Measurements from ENCODE around the gene POC1A.

POC1A gene

DNA sequence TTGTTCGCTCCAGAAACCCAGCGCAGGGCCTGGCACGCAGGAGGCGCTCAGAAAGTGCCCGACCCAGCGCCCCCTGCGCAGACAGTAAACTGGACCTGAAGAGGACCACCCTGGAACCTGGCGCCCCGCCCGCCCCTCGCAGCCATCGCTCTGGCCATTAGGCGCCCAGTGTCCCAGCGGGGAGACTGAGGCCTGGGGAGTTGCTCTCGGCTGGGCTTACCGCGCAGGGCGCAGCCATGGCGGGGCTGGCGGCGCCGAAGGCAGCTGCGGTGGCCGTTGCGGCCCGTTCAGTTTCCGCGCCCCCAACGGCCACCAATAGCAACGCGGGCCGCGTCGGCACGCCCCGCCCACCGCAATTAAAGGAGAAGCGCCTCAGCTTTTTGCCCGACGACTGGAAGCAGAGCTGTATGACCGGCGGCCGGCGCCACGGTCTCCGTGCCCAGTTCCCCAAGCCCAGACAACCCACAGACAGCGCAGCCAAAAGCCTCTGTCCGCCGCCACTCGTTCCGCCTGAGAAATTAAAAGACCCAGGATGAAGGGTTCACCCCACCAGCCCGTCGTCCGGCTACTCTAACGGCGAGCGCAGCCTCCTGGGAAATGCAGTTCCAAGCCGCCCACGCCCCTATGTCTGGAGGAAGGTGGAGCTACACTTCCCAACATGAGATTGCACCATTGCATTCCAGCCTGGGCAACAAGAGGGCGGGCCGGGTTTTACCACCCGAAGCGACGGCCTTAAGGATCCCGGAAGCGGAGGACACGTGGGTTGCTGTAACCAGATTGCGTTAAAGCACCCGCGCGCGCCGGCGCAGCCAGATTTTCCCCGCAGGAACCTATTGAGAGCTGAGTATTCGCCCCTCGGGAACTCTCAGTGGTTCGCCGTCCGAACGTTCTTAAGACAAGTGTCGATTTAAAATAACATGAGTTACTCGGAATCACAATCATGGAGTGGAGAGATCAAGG, at the start of gene POC1A:
Gene POC1A, minus strand, starts transcription at position 289 of the 960 bp plus-strand sequence. Its CDS starts 51 bp downstream, at position 238.
- DNase-seq (ENCODE audit: low read depth) = peak; percentile 89

DNA sequence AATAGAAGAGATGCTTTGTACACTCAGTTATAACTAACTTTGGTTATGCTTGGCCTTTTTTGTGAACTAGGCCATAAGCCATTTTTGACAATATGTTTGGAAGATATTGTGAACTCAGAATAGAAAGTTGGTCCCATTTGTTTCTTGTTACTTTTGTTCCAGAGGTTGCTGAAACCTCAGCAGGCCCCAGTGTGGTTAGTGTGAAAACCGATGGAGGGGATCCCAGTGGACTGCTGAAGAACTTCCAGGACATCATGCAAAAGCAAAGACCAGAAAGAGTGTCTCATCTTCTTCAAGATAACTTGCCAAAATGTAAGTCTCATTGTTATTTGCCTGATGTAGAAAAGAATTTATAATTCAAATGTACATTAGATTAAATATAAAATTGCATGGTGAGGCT, 49.5 kb upstream of the POC1A start:
- DNase-seq (ENCODE audit: low read depth) = no peak

DNA sequence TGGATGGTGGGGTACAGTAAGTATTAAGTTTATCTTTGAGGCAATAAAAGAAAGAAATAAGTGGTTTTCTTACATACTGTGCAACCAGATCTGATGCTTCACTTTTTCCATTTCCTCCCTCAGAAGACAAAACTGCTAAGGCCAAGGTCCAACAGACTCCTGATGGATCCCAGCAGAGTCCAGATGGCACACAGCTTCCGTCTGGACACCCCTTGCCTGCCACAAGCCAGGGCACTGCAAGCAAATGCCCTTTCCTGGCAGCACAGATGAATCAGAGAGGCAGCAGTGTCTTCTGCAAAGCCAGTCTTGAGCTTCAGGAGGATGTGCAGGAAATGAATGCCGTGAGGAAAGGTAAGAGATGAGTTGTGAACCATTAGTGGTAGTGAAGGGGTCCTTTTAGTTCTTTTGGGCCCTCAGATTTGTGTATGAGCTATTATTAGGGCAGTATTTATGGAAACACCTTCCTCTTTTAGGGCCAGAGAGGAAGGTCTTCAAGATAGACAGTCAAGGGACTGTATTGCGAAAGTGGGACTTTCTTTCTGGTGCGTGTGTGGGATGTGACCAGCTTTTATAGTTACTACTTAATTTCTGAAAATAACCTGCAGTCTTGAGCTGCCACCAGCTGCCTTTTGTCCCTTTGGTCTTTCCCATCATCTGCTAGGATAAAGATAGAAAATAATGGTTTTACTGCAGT, 48.3 kb upstream of the POC1A start:
- DNase-seq (ENCODE audit: low read depth) = no peak

DNA sequence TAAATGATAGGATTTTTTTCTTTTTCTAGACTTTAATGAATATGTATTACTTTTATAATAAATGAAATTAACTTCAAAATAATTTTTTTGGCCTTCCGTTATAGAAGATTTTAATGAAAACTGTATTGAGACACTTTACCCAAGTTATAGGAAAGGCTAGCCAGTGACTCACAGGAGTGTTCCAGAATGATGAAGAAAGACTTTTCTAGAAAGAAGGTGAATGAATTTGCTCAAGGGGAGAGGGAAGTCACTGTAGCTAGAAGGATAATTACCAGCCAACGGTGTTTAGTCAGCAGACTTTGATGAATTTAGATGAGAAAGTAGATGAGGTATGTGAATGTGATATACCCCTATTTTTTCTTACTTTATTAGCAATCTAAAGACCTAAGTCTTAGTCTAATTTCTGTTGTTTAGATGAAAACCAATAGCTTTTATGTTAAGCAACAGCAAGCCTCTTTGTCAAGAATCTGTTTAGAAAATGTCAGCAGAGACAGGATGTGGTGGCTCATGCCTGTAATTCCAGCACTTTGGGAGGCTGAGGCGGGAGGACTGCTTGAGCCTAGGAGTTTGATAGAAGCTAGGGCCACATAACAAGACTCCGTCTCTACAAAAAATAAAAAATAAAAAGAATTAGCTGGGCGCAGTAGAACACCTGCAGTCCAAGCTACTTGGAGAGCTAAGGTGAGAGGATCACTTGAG, 46.9 kb upstream of the POC1A start:
- no peak for DNase-seq (ENCODE audit: low read depth)

DNA sequence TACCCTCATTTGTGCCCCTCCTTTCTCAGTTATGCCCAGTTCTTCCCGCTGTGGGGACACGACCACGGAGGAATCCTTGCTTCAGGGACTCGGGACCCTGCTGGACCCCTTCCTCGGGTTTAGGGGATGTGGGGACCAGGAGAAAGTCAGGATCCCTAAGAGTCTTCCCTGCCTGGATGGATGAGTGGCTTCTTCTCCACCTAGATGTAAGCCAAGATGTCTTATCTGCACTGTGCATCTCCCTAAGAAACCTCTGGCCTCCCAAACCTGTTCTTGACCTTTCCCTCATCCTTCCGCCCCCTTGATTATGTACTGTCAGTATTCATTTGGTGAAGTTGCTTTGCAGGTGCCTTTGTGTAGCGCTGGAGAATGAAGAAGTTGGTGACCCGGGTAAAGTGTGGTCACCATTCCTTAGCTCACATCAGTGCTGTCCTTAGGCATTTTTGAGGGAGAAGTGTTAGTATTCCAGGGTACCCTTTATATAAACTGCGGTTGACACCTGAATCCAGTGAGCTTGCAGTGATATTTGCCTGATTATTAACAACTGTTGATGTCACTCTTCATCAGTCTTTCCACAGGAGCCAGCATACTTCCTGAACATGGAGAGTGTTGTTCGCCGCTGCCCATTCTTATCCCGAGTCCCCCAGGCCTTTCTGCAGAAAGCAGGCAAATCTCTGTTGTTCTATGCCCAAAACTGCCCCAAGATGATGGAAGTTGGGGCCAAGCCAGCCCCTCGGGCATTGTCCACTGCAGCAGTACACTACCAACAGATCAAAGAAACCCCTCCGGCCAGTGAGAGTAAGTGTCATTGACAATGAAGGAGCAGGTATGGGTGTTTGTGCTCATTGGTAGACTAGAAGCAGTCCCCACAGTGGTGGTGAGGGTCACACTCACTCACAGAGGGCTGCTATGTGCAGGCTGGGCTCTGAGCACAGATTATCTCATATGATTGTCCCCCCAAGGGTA, 44.7 kb upstream of the POC1A start:
- DNase-seq (ENCODE audit: low read depth) = no peak

DNA sequence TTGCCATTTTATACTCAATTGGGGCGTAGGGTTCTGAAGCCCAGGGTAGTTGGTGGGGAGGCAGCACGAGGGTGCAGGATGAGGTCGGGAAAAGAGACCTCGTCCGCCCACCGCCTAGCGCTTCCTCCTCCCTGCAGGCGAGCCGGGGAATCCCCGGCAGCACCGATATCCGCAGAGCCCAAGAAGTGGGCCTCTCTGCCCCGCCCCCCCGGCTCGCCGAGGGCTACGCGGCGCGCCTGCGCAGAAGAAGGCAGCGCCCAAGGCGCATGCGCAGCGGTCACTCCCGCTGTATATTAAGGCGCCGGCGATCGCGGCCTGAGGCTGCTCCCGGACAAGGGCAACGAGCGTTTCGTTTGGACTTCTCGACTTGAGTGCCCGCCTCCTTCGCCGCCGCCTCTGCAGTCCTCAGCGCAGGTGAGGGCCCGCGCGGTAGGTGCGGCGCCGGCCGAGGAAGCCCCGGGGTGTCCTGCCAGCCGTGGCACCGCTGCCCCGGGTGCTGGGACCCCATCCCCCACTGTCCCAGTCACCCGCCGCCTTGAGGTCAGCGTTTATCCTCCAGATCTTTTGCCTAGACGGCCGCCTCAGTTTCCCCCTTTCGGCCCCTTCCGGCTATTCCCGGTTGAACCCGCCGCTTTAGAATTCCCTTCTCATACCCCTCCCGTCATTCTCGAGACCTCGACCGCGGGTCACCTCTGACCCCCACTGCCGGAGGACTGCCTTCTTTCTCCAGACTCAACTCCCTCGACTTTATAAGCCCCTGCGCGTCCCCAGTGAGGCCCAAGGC, 43.8 kb upstream of the POC1A start, which contains the start of gene ALAS1:
Gene ALAS1, plus strand, starts transcription at position 319 of the 784 bp plus-strand sequence. CDS start 1,082 bp downstream, outside the sequence.
- DNase-seq (ENCODE audit: low read depth) = peak; percentile 93

DNA sequence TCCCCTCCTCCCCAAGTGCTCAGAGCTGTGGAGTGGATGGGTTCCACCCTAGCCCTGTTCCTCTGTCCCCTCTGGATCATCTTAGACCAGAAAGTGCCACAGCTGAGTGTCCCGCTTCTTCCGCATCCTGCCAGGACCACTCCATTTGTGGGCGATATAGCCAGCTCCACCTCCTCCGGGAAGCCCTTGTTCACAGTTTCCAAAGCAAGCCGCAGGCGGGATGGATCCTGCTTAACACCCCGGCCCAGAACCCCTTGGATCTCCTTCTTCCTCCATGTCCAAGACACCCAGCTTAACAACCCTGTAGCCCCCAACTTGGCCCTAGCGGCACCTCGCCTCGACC, 43.2 kb upstream of the POC1A start:
- DNase-seq (ENCODE audit: low read depth) = no peak

DNA sequence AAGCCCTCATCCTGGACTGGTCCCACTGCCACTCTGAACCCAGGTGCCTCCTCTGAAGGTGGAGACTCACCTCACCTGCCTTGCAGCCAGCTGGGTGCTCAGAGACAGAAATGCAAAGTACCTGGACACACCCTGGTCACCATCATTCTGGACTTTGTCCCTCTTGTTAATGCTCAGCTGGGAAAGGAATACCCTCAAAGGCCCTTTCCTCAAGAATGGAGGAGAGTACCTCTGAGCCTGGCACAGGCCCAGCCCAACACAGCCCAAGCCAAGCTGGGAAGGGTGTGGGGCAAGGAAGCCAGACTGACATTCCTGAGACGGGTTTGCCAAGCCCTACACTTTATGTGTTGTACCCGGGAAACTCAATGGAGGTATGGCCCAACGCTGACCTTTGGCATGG, 42.8 kb upstream of the POC1A start:
- DNase-seq (ENCODE audit: low read depth) = no peak

DNA sequence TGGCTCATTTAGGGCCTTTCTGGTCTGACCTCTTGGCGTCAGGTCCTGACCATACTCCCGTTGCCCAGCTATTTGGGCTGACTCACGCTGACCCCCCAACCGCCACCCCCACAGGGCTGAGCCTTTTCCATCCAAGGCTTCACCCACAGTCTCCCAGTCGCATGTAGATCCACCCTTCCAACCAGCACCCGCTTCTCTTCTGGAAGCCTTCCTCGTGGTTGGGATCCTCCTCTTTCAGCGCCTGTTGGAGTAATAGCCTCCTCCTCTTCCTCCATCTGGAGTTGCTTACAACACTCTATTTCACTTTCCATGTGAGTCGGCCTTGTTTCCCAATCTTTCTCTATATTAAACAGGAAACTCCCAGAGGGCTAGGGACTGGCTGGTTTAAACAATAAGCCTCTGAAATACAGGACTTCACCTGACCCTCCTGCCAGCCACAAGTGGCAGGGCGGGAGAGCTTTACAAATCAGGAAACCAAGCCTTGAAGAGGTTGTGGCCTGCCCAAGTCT, 41.7 kb upstream of the POC1A start:
- DNase-seq (ENCODE audit: low read depth) = no peak

DNA sequence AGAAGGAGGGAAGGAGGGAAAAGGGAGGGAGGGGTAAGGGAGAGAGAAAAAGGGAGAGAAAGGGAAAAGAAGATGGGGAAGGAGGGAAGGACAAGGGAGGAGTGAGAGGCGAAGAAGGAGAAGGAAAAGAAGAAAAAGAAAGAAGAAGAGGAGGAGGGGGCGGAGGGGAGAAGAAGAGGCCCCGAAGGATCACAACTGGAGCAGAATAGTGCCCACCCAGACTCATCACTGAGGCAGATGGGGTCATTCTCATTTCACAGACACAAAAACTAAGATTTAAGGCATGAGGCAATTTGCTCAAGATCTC, 41.0 kb upstream of the POC1A start:
- DNase-seq (ENCODE audit: low read depth) = no peak

DNA sequence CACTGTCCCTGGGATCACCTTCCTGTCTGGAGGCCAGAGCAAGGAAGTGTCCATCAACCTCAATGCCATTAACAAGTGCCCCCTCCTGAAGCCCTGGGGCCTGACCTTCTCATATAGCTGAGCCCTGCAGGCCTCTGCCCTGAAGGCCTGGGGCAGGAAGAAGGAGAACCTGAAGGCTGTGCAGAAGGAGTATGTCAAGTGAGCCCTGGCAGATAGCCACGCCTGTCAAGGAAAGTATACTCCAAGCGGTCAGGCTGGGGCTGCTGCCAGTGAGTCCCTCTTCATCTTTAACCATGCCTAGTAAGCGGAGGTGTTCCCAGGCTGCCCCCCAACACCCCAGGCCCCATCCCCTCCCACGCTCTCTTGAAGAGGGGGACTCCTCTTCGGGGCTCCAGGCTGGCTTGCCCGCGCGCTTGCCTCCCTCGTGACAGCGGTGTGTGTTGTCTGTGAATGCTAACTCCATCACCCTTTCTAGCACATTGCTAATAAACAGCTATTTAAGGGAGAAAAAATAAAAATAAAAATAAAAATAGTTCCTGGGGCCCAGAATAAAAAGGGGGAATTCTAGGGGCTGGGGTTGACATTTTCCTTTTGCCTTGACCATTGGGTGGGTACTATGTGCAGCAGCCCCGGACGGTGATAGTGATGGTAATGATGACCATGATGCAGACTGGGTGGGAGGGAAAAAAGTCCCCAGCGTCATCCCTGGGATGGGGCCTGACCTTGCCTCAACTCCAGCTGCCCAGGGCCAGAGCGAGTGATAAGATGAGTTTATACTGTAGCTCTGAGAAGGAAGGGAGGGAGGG, 40.5 kb upstream of the POC1A start:
- no peak for DNase-seq (ENCODE audit: low read depth)

DNA sequence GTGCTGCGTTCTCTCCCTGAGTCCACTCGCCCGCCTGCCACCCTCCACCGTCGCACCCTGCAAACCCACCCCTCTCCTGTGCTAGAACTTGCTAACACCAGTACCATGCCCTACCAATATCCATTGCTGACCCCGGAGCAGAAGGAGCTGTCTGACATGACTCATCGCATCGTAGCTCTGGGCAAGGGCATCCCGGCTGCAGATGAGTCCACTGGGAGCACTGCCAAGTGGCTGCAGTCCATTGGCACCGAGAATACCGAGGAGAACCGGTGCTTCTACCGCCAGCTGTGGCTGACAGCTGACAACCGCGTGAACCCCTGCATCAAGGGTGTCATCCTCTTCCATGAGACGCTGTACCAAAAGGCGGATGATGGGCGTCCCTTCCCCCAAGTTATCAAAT, 38.8 kb upstream of the POC1A start:
- DNase-seq (ENCODE audit: low read depth) = no peak

DNA sequence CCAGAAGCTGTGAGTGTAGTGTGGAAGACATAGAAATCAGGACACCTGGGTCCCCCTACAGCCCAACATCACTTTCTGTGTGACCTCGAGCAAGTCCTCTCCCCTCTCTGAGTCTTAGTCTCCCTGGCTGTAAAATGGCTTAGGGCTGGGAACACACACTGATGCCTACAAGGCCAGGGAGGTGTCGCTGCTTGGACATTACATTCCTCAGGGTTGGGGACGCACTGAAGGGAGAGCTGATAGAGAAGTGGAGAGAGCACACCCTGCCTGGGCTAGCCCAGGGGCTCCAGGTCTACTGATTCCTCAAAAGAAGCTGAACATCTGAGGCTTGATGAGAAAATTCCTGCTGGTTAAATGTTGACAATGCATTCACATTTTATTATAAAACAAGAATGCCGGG, 37.4 kb upstream of the POC1A start:
- no peak for DNase-seq (ENCODE audit: low read depth)

DNA sequence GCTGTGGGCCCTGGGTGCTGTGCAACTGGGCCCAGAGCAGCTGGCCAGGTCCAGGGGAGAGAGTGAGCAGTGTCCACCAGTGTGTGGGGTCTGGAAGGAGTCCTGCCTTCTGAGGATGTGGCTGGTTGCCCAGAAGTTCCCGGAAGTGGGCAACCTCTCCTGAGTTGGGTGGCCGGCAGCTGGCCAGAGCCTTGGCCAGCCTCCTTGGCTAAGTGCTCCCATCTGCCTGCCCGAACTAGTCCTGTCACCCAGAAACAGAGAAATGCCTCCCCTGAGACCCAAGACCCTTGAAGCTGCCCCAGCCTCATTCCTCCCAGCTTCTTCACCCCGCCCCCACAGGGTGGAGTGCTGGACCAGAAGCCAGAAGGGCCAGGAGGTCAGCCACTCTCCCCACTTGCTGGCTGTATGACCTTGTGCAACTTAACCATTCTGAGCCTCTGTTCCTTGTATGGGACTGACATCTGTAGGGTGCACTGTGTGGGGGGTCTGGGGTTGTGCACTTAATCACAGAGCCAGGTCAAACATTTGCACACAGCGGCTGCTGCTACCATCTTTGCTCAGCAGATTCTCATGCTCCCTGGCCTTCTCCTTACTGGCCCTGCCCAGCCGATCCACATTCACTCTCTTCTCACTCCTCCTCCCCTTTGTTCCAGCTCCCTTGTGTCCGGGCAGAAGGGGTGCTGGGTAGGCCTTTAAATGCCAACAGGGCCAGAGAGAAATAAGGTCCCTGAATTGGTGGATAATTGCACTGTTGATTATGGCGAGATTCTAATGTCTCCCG, 36.3 kb upstream of the POC1A start:
- DNase-seq (ENCODE audit: low read depth) = no peak

DNA sequence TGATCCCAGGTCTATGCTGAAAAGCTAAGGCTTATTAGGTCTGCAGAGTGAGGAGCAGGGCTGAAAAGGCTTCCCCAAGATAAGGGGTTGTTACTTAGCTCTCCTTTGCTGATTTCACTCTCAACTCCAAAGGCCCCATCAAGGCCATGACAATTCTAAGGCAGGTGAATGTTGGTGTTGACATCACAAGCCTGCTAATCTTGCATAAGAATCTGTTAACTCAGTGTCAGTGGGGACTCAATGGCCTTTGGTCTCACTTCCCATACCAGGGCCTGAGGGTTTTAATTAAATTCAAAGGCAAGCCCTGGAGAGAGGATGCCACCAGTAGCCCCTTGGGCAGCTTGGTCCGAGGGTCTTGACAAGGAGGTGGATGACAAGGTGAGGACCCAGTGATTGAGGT, 34.3 kb upstream of the POC1A start:
- no peak for DNase-seq (ENCODE audit: low read depth)

DNA sequence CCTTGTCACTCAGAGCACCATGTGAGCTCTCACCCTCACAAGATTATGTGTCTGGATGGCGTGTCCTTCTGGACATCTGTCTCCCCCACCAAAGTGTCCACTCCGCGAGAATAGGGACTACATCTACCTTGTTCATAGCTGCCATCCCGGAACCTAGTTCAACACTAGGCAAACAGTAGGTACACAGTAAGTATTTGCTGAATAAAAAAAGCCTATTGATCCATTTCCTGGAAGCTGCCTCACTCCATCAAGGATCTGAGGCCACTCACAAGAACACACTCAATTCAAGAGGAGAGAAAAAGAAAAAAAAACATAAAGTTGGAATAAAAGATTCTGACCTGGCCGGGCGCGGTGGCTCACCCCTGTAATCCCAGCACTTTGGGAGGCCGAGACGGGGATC, 32.5 kb upstream of the POC1A start:
- no peak for DNase-seq (ENCODE audit: low read depth)

DNA sequence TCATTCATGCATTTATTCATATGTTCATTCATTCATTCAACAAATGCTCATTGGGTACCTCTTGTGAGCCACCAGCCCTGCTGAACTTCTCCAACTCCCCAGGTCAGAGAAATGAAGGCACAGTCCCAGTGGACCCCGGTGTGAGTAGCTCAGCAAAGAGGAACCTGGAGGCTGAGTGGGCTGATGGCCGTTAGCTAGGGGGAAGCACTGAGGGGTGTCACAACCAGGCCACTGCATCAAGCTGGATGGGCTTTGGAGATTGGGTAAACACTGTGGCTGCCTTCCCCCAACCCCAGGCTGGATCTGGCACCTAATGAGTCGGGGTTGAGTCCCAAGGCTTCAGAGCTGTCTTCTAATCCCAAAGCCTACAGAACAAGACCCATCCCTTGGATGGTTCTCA, 31.6 kb upstream of the POC1A start:
- no peak for DNase-seq (ENCODE audit: low read depth)

DNA sequence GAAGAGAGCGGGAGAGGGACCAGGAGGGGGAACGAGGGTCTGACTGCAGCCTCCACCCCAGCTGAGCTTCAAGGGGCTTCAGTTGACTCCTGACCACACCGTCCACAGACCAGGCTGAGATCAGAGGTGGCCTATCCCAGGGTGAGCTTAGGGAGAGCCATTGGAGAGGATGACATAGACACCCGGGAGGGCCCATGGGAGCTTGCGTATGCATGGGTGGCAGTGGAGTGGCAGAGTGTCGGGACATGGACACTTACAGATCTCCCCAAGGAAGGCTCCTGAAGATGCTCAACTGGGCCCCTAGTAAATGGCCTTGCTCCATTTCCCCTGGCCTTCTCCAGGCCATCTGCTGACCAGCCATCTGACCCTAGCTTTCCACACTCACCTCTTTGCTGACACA, 31.1 kb upstream of the POC1A start:
- DNase-seq (ENCODE audit: low read depth) = no peak

DNA sequence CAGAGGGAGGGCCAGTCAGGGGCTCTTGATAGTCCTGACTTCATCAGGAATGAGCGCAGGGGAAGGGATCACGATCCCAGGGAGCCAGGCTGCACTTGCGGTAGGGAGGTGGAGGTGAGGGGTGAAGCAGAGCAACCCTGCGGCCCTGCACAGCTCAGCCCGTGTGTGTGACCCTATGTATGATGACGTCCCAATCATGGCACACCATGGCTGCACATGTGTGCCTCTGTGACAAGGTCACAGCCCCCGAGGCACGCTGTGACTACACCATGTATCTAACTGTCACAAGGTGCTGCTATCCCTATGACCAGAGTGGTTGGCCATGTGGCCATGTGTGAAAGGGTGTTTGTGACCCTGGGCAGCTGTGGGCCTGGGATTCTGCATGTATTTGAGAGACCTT, 30.5 kb upstream of the POC1A start:
- no peak for DNase-seq (ENCODE audit: low read depth)

Measured in activated T-cell treated with anti-CD3 and anti-CD28 coated beads for 24 hours (primary cell).